Measurements from ENCODE around the gene RALGPS1. TPM values are rescaled to one million over a fixed set of nuclear protein-coding genes. Genes with fewer than 3 reads are reported as not detected.

The RALGPS1 gene
- total RNA-seq, 2 donors from 2014 or later, result 12.5 TPM

- intact Hi-C loops (cut with DNase I), result loop anchor here in 1 of 2 donors (10.0 kb wide), 1 partner anchor 56 kb away; the partner anchor contains the start of gene ANGPTL2
- ATAC-seq (no peak), DNase-seq (no peak)
Measured at GRCh38 chr9:127181315-127181580, 266.7 kb downstream of the RALGPS1 start.

- DNase-seq, result no peak
- no peak for ATAC-seq
- intact Hi-C loops (cut with DNase I), result loop anchor here in 1 of 2 donors (10.0 kb wide), 1 partner anchor 57 kb away; the partner anchor contains the start of gene ANGPTL2
Measured at GRCh38 chr9:127181595-127182190, 267.1 kb downstream of the RALGPS1 start.

- intact Hi-C loops (cut with DNase I), result loop anchor here in 1 of 2 donors (10.0 kb wide), 1 partner anchor 58 kb away; the partner anchor contains the start of gene ANGPTL2
Measured at GRCh38 chr9:127182901-127183746, 268.5 kb downstream of the RALGPS1 start.

GRCh38 chr9:127183814-127184582 lies 269.4 kb downstream of the RALGPS1 start:
- intact Hi-C loops (cut with DNase I), result loop anchor here in 1 of 2 donors (10.0 kb wide), 1 partner anchor 59 kb away; the partner anchor contains the start of gene ANGPTL2
- peak in 1 of 2 donors; percentile 43 for ATAC-seq
- peak; percentile 61 for DNase-seq

More at GRCh38 chr9:127182901-127183746, 268.5 kb downstream of the RALGPS1 start:
- DNase-seq, result no peak
- no peak for ATAC-seq

GRCh38 chr9:127184641-127185040 lies 270.1 kb downstream of the RALGPS1 start:
- ATAC-seq (no peak), DNase-seq (no peak)

GRCh38 chr9:127185181-127185580 lies 270.6 kb downstream of the RALGPS1 start:
- DNase-seq (no peak), ATAC-seq (no peak)
- intact Hi-C loops (cut with DNase I), result loop anchor here (5.0 to 10.0 kb wide), 3 partner anchors 48 to 63 kb away; partner anchors contain the start of gene ANGPTL2 (in 2 of the 2)

More at GRCh38 chr9:127184641-127185040, 270.1 kb downstream of the RALGPS1 start:
- intact Hi-C loops (cut with DNase I), result loop anchor here (5.0 to 10.0 kb wide), 3 partner anchors 47 to 62 kb away; partner anchors contain the start of gene ANGPTL2 (in 2 of the 2)

GRCh38 chr9:127185931-127186781 lies 271.6 kb downstream of the RALGPS1 start:
- DNase-seq, result peak; percentile 94
- intact Hi-C loops (cut with DNase I), result loop anchor here (5.0 to 10.0 kb wide), 3 partner anchors 49 to 64 kb away; partner anchors contain the start of gene ANGPTL2 (in 2 of the 2)
- peak; percentile 82 to 85 for ATAC-seq

- DNase-seq, result no peak
- no peak for ATAC-seq
- intact Hi-C loops (cut with DNase I), result loop anchor here (5.0 to 10.0 kb wide), 3 partner anchors 50 to 65 kb away; partner anchors contain the start of gene ANGPTL2 (in 2 of the 2)
Measured at GRCh38 chr9:127186806-127187205, 272.2 kb downstream of the RALGPS1 start.

GRCh38 chr9:127187231-127187956 lies 272.8 kb downstream of the RALGPS1 start:
- ATAC-seq (peak; percentile 32 to 86), DNase-seq (peak; percentile 83)
- intact Hi-C loops (cut with DNase I), result loop anchor here (5.0 to 10.0 kb wide), 3 partner anchors 50 to 65 kb away; partner anchors contain the start of gene ANGPTL2 (in 2 of the 2)

GRCh38 chr9:127188396-127188795 lies 273.8 kb downstream of the RALGPS1 start:
- ATAC-seq, result no peak
- peak; percentile 11 for DNase-seq
- intact Hi-C loops (cut with DNase I), result loop anchor here (5.0 to 10.0 kb wide), 3 partner anchors 51 to 66 kb away; partner anchors contain the start of gene ANGPTL2 (in 2 of the 2)

GRCh38 chr9:127189628-127190027 lies 275.0 kb downstream of the RALGPS1 start:
- ATAC-seq (no peak), DNase-seq (peak; percentile 22)
- intact Hi-C loops (cut with DNase I), result loop anchor here (5.0 to 10.0 kb wide), 3 partner anchors 52 to 67 kb away; partner anchors contain the start of gene ANGPTL2 (in 2 of the 2)

- ATAC-seq (no peak), DNase-seq (no peak)
- intact Hi-C loops (cut with DNase I), result no loop called here
Measured at GRCh38 chr9:127192744-127193143, 278.2 kb downstream of the RALGPS1 start.

- DNase-seq, result peak; percentile 5
- no peak for ATAC-seq
- intact Hi-C loops (cut with DNase I), result no loop called here
Measured at GRCh38 chr9:127193483-127193882, 278.9 kb downstream of the RALGPS1 start.

- no peak for ATAC-seq
- peak; percentile 19 for DNase-seq
- intact Hi-C loops (cut with DNase I), result loop anchor here in 1 of 2 donors (5.0 kb wide), 1 partner anchor 233 kb away; no protein-coding TSS in a partner anchor
Measured at GRCh38 chr9:127194881-127195713, 280.5 kb downstream of the RALGPS1 start.

- intact Hi-C loops (cut with DNase I), result loop anchor here in 1 of 2 donors (5.0 kb wide), 1 partner anchor 234 kb away; no protein-coding TSS in a partner anchor
- DNase-seq (peak; percentile 7), ATAC-seq (no peak)
Measured at GRCh38 chr9:127195976-127196825, 281.6 kb downstream of the RALGPS1 start.
